Fibroblast of villous mesenchyme (primary cell): Measurements from ENCODE around the gene STX10. TPM values are rescaled to one million over a fixed set of nuclear protein-coding genes. Genes with fewer than 3 reads are reported as not detected.
"Not testable (repeated sequence)": the region's sequence is repeated elsewhere in the genome, so short reads cannot be mapped to it uniquely, and the experiment has no call there.

Source experiments
- DNase-seq: peaks from one replicate; pipeline ENCODE4 v3.0.0-alpha.2; 2010; ENCODE audit warnings: low read depth
- H3K4me3 ChIP-seq: 2 replicates; pipeline ENCODE4 v1.5.1; 2011; ENCODE audit warnings: low read depth, mild to moderate bottlenecking, low read length
- CTCF ChIP-seq: IDR thresholded peaks from 2 replicates; pipeline ENCODE4 v1.5.1; 2012; ENCODE audit warnings: low read depth, mild to moderate bottlenecking, low read length; ENCODE audit not compliant: insufficient read depth
- total RNA-seq: library from RNA; depleted of rRNA; stranded (reverse); fragments of >200 nt; gene quantifications from 2 replicates; pipeline ENCODE4 v1.2.3, GENCODE V29; 2012

Gene STX10
- total RNA-seq, 1 donor = 58.3 TPM

GRCh38 chr19:13151605-13152355 is 1.6 kb upstream of the STX10 start:
- peak; percentile 99 for DNase-seq
- TF ChIP-seq CTCF = peak; percentile 8

DNA sequence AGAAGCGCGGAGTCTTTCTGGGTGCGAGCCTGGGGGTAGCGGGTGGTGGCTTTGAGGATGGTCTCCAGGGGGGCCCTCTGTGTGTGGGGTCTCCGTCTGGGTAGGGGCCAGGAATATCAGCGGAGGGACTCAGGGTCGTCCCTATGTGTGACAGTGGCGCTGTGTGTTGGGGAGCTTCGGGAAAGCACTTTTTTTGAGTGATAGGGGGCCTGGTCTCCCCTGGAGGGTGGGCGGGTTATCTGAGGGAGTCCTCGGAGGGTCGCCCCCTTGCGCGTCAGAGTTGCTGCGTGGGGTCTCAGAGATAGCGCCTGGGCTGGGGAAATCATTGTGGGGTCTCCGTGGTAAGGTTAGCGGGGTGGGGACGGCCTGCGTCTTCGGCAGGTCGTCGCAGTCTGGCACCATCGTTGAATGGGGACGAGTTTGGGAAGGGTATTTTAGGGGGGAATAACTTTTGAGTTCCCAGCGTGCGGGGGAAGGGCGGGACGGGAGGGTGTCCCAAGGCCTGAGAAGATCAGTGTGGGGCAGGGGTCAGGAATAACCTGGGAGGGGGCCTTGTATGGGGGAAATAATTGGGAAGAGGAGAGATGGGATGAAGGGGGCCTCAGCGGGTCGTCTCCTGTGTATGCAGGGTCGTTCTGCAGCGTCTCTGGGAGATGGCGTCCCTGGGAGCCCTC is 893 bp upstream of the STX10 start:
- H3K4me3 ChIP-seq = peak overlapping the region; percentile 89
- TF ChIP-seq CTCF = no peak
- DNase-seq = no peak

More at GRCh38 chr19:13151605-13152355, 1.6 kb upstream of the STX10 start:
- H3K4me3 ChIP-seq = peak overlapping the region; percentile 94

GRCh38 chr19:13149628-13150186 is 468 bp downstream of the STX10 start:
- no peak for TF ChIP-seq CTCF
- peak; percentile 39 for DNase-seq
- H3K4me3 ChIP-seq = peak overlapping the region; percentile 89

DNA sequence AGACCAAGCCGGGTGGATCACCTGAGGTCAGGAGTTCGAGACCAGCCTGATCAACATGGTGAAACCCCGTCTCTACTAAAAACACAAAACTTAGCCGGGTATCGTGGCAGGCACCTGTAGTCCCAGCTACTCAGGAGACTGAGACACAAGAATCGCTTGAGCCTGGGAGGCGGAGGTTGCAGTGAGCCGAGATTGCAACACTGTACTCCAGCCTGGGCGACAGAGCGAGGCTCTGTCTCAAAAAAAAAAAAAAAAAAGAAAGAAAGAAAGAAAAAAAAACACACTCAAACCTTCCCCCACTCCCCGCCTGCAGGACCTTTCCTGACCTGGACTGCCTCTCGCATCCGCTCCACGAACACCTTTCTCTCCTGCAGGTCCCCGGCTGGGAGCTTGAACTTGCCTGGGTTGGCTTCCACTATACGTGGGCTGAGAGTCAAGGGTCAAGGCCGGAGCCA is 975 bp downstream of the STX10 start:
- not testable (repeated sequence) for DNase-seq
- H3K4me3 ChIP-seq = peak overlapping the region; percentile 89

- no peak overlapping the region for H3K4me3 ChIP-seq
- peak; percentile 71 for DNase-seq
- TF ChIP-seq CTCF = no peak
Observed at GRCh38 chr19:13146763-13147563, 3.2 kb downstream of the STX10 start.

DNA sequence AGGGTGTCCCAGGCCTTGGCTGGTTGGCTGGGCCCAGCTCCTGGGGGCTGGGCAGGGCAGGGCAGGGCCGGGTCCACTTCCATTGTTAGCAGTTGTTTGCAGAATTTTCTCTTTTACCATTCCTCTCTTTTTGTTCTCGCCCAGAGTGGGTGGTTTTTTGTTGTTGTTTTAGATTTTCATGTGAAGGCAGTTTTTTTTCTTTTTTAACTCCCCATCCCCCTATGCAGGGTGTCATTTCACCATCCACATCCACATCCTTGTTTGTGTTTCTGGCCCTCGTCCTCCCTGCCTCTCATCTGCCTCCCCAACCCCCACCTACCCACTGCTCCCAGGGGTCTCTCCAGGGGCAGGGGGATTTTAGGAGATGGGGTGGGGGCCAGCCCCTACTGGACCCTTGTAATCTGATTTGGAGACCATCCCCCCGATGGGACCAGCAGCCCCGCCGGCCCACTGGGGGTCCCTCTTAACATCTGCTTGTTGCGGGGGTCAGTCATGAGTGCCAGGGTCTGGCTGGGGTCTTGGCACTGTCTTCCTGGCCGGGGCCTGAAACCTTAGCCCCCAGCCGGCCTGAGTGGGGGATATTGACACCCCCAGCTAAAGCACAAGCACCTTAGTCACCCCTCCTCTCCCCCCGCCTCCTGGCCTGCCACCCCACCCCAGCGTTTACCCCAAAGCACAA is 10.4 kb downstream of the STX10 start:
- no peak for DNase-seq
- no peak overlapping the region for H3K4me3 ChIP-seq
- no peak for TF ChIP-seq CTCF

GRCh38 chr19:13138916-13139198 is 11.3 kb downstream of the STX10 start:
- no peak for DNase-seq
- no peak for TF ChIP-seq CTCF
- H3K4me3 ChIP-seq = no peak overlapping the region
